HepG2 (cell line): ENCODE results near the gene KRT12. TPM values are rescaled to one million over a fixed set of nuclear protein-coding genes. Genes with fewer than 3 reads are reported as not detected.

Experiments
- ATAC-seq: fragments of 200-7000 bp; cut with Tn5 transposase; 3 replicates; pipeline ENCODE4 v1.9.1; 2020; ENCODE audit warnings: mild to moderate bottlenecking, moderate library complexity
- BruUV-seq: library from RNA; stranded (reverse); fragments of 400-500 nt; replicated peaks from 2 replicates; lab custom pipeline; 2021; lab: Mats Ljungman, UMichigan
- CTCF ChIA-PET: fragments of 300-600 bp; formaldehyde crosslinking; extraction: SDS; loops from one replicate; lab custom pipeline; 2021; ENCODE audit warnings: low total read pairs, inconsistent platforms, low intra/inter-chr PET ratio; lab: Yijun Ruan, JAX
- POLR2A ChIA-PET: fragments of 350-600 bp; sonication (Branson Sonifier 250); formaldehyde crosslinking; loops from one replicate; lab custom pipeline; 2020; ENCODE audit warnings: antibody characterized with exemption, inconsistent platforms; lab: Yijun Ruan, JAX
- DNase-seq: peaks from one replicate; pipeline ENCODE4 v3.0.0-alpha.2; 2015; ENCODE audit warnings: low spot score
- FAIRE-seq: peaks from 3 replicates; lab custom pipeline; 2011; peaks lifted over from hg19 to GRCh38; lab: Jason Lieb, UNC
- H2AFZ ChIP-seq: one replicate; pipeline ENCODE4 v1.6.1; 2011; ENCODE audit warnings: low read length, inconsistent platforms
- H3K27ac ChIP-seq: fragments of 300-600 bp; 3 replicates; pipeline ENCODE4 v1.8.0; 2011; ENCODE audit warnings: mixed run types, mild to moderate bottlenecking, mixed read lengths, low read length, inconsistent platforms; ENCODE audit not compliant: insufficient read depth; ENCODE audit errors: extremely low read length
- H3K27me3 ChIP-seq, 2 experiments: fragments of 200-600 bp in 1 of 2; 2 replicates in 1 of 2; 3 replicates in 1 of 2; pipeline versions ENCODE4 v1.6.0 to v1.8.0; 2011; ENCODE audit warnings: low read length in 2 of 2, mild to moderate bottlenecking in 2 of 2, moderate library complexity in 2 of 2, inconsistent platforms in 1 of 2; ENCODE audit not compliant: insufficient read depth in 2 of 2, control insufficient read depth in 1 of 2
- H3K36me3 ChIP-seq, 2 experiments: fragments of 200-600 bp in 1 of 2; replicated peaks in 1 of 2; 2 replicates in 1 of 2; 3 replicates in 1 of 2; pipeline versions ENCODE4 v1.5.1 to v1.8.0; 2011; ENCODE audit warnings: low read length in 2 of 2, inconsistent platforms in 1 of 2; ENCODE audit not compliant: insufficient read depth in 2 of 2, control insufficient read depth in 1 of 2
- H3K4me1 ChIP-seq: 2 replicates; pipeline ENCODE4 v1.5.1; 2012; ENCODE audit warnings: low read length, inconsistent platforms; ENCODE audit not compliant: insufficient read depth
- H3K4me2 ChIP-seq: 2 replicates; pipeline ENCODE4 v1.6.0; 2011; ENCODE audit warnings: low read depth, low read length, inconsistent platforms
- H3K4me3 ChIP-seq, 3 experiments: fragments of 200-600 bp in 1 of 3; sonication (generic), shearing (Covaris generic) in 1 of 3; replicated peaks in 1 of 3; 2 replicates each; pipeline ENCODE4 v1.5.1; 2011 to 2016; ENCODE audit warnings: low read length in 3 of 3, inconsistent platforms in 2 of 3, low read depth in 2 of 3, mild to moderate bottlenecking in 2 of 3, control low read depth in 1 of 3, mixed read lengths in 1 of 3; ENCODE audit not compliant: insufficient read depth in 1 of 3
- H3K79me2 ChIP-seq: one replicate; pipeline ENCODE4 v1.6.1; 2011; ENCODE audit warnings: low read length, inconsistent platforms; ENCODE audit not compliant: insufficient read depth
- H3K9ac ChIP-seq: 2 replicates; pipeline ENCODE4 v1.6.0; 2011; ENCODE audit warnings: mild to moderate bottlenecking, low read depth, low read length, inconsistent platforms; ENCODE audit not compliant: insufficient read depth
- H3K9me3 ChIP-seq: 2 replicates; pipeline ENCODE4 v1.5.1; 2012; ENCODE audit warnings: mild to moderate bottlenecking, low read length
- H4K20me1 ChIP-seq: 2 replicates; pipeline ENCODE4 v1.6.0; 2011; ENCODE audit warnings: inconsistent platforms, mild to moderate bottlenecking, low read length, moderate library complexity; ENCODE audit not compliant: insufficient read depth
- ATAD3A ChIP-seq: sonication (generic); formaldehyde crosslinking; IDR thresholded peaks from 2 replicates; pipeline ENCODE4 v1.4.0; 2020; ENCODE audit warnings: missing genetic modification reagents
- POLR2AphosphoS2 ChIP-seq: IDR thresholded peaks from 2 replicates; pipeline ENCODE4 v1.6.1; 2011; ENCODE audit warnings: low read depth, low read length, improper control_type of control experiment
- SOX6 ChIP-seq, 2 experiments: fragments of 450-650 bp in 1 of 2; sonication (generic) in 1 of 2; formaldehyde crosslinking in 1 of 2; IDR thresholded peaks; 2 replicates each; pipeline versions ENCODE4 v1.4.0 to v1.6.1; 2017 to 2020; ENCODE audit warnings: antibody characterized with exemption in 1 of 2, mild to moderate bottlenecking in 1 of 2, missing genetic modification reagents in 1 of 2
- SP4 ChIP-seq: sonication (generic); formaldehyde crosslinking; IDR thresholded peaks from 2 replicates; pipeline ENCODE4 v1.8.1; 2023; ENCODE audit warnings: mild to moderate bottlenecking, missing genetic modification reagents
- ZBTB14 ChIP-seq: sonication (generic); formaldehyde crosslinking; IDR thresholded peaks from 2 replicates; pipeline ENCODE4 v1.4.0; 2020; ENCODE audit warnings: missing genetic modification reagents
- ZNF180 ChIP-seq: sonication (generic); formaldehyde crosslinking; IDR thresholded peaks from 2 replicates; pipeline ENCODE4 v1.4.0; 2020; ENCODE audit warnings: low read depth, missing genetic modification reagents, borderline replicate concordance
- WGBS: methylation state at CpG from one replicate; pipeline ENCODE4 v1.1.6; 2017; ENCODE audit warnings: low lambda C conversion rate; 5-methylcytosine and 5-hydroxymethylcytosine counted together
- in situ Hi-C: cut with HindIII; loops from 2 replicates; pipeline ENCODE4 v1.10.0; 2017; ENCODE audit warnings: low pct_unique_long_range_greater_than_20kb; ENCODE audit not compliant: extremely low pct_ligation_motif_present
- intact Hi-C: fragments of 100-400 bp; cut with micrococcal nuclease; formaldehyde crosslinking; loops from one replicate; pipeline ENCODE4 v1.10.0; 2022; ENCODE audit not compliant: unreplicated experiment
- polyA plus RNA-seq, 8 experiments: library from polyadenylated mRNA; depleted of rRNA in 3 of 8; stranded (reverse) in 7 of 8; unstranded in 1 of 8; fragments of >200 nt; fragmentation: Illumina TruSeq in 4 of 8; extraction: Trizol in 4 of 8; gene quantifications; 2 replicates each; pipeline versions ENCODE4 v1.2.1 to v1.2.3, GENCODE V29; 2011 to 2016; ENCODE audit warnings: low read depth in 4 of 8, missing spikeins in 1 of 8, mixed read lengths in 1 of 8; ENCODE audit not compliant: insufficient read depth in 1 of 8
- total RNA-seq, 5 experiments: library from RNA; depleted of rRNA; stranded (reverse); fragments of >200 nt; fragmentation: Illumina TruSeq; extraction: Trizol; gene quantifications; 2 replicates each; pipeline ENCODE4 v1.2.3, GENCODE V29; 2016; ENCODE audit warnings: low read depth in 1 of 5
- TF ChIP-seq, protein P1 (sequence below): sonication (generic); formaldehyde crosslinking; IDR thresholded peaks from 2 replicates; pipeline ENCODE4 v1.4.0; 2020; ENCODE audit warnings: missing genetic modification reagents

Gene KRT12
- total and polyA plus RNA-seq, 2 of the 13 experiments (the other 11 are each of a cell fraction or from before 2014, with no cell fraction given), result 0.07 to 0.09 TPM

DNA sequence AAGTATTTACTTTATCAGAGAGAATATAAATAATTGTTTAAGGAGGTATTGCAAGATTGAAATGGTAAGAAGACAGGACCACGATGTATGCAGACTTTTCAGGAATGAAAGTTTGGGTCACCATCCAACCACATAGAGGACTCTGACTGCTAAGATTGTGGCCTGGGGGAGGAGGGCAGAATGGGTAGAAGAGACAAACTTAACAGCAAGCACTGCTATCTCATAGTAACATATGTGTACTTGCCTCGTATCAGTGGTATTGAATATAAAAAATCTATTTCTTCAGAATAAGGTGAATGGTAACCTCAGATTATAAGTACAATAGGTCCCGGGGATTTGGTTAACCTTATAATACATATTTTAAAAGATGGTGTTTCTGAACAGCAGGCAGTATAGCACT lies 50.5 kb downstream of the KRT12 start:
- H3K4me2 ChIP-seq, result no peak overlapping the region
- no peaks in the 10 kb centered on the region; a peak in 1 of 5 replicates for H3K27me3 ChIP-seq
- no peak overlapping the region for H3K27ac ChIP-seq
- 96% methylated on average over 3 of the region's 3 CpGs for WGBS
- intact Hi-C loops (no loop called here), in situ Hi-C loops (no loop called here)
- TF ChIP-seq, protein P1, sequence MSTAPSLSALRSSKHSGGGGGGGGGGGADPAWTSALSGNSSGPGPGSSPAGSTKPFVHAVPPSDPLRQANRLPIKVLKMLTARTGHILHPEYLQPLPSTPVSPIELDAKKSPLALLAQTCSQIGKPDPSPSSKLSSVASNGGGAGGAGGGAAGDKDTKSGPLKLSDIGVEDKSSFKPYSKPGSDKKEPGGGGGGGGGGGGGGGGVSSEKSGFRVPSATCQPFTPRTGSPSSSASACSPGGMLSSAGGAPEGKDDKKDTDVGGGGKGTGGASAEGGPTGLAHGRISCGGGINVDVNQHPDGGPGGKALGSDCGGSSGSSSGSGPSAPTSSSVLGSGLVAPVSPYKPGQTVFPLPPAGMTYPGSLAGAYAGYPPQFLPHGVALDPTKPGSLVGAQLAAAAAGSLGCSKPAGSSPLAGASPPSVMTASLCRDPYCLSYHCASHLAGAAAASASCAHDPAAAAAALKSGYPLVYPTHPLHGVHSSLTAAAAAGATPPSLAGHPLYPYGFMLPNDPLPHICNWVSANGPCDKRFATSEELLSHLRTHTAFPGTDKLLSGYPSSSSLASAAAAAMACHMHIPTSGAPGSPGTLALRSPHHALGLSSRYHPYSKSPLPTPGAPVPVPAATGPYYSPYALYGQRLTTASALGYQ, result no peak
- TF ChIP-seq SP4 (CRISPR knock-in tag), result no peak
- no peak for TF ChIP-seq SOX6 (IDR thresholded peaks at IDR 0.05)
- no peak for TF ChIP-seq SOX6 (CRISPR knock-in tag; IDR thresholded peaks at IDR 0.05)
- TF ChIP-seq ATAD3A (CRISPR knock-in tag), result no peak
- no peak for TF ChIP-seq POLR2AphosphoS2
- no peak for TF ChIP-seq ZBTB14 (CRISPR knock-in tag)
- no peak for TF ChIP-seq ZNF180 (CRISPR knock-in tag)
- no peak overlapping the region for H3K9ac ChIP-seq
- no peak overlapping the region for H3K4me3 ChIP-seq
- H3K79me2 ChIP-seq, result peaks cover 20% of the 10 kb centered on the region
- ATAC-seq (no peak), DNase-seq (no peak), FAIRE-seq (no peak)
- peaks cover 33% of the 10 kb centered on the region for H3K4me1 ChIP-seq
- no peaks in the 10 kb centered on the region for H4K20me1 ChIP-seq
- no peak overlapping the region for H2AFZ ChIP-seq
- peaks cover 4 to 7% of the 10 kb centered on the region in 2 experiments; a peak in 3 of 5 replicates for H3K36me3 ChIP-seq
- ChIA-PET CTCF (no interaction called here), POLR2A (no interaction called here)
- no TSS peak for BruUV-seq
- H3K9me3 ChIP-seq, result no peaks in the 10 kb centered on the region
